Activated CD4-positive, alpha-beta T cell treated with anti-CD3 and anti-CD28 coated beads, Interleukin-2, amount 10 ng/mL, durations not matched to agents 7 days and 5 days (primary cell): ENCODE measurements around the gene SYNGR1. TPM values are rescaled to one million over a fixed set of nuclear protein-coding genes. Genes with fewer than 3 reads are reported as not detected.
A peak's percentile ranks its signal among the peaks of the same experiment; 100 is the strongest.

Experiments used
- CTCF ChIA-PET: fragments of 350-600 bp; sonication (Branson Sonifier 250); formaldehyde crosslinking; loops from one replicate; lab custom pipeline; 2021; ENCODE audit warnings: antibody characterized with exemption; lab: Charles Lee
- POLR2A ChIA-PET: fragments of 350-600 bp; sonication (Branson Sonifier 250); formaldehyde crosslinking; loops from one replicate; lab custom pipeline; 2021; ENCODE audit warnings: antibody characterized with exemption; lab: Charles Lee
- DNase-seq: peaks from one replicate; pipeline ENCODE4 v3.0.0-alpha.2; 2020
- H3K27ac Mint-ChIP-seq: one replicate; pipeline ENCODE4 v1.8.0; 2021; ENCODE audit warnings: mild to moderate bottlenecking, moderate library complexity, mixed read lengths
- H3K27me3 Mint-ChIP-seq: one replicate; pipeline ENCODE4 v1.8.0; 2021; ENCODE audit warnings: mixed read lengths
- H3K36me3 Mint-ChIP-seq: one replicate; pipeline ENCODE4 v1.8.0; 2021; ENCODE audit warnings: low read depth, mixed read lengths
- H3K4me1 Mint-ChIP-seq: one replicate; pipeline ENCODE4 v1.8.0; 2021; ENCODE audit warnings: mixed read lengths
- H3K4me3 Mint-ChIP-seq: one replicate; pipeline ENCODE4 v1.8.0; 2021; ENCODE audit warnings: mild to moderate bottlenecking, moderate library complexity, mixed read lengths
- H3K9me3 Mint-ChIP-seq: one replicate; pipeline ENCODE4 v1.8.0; 2021; ENCODE audit warnings: mixed read lengths
- total RNA-seq, 2 experiments: library from RNA; stranded (reverse); gene quantifications; one replicate each; pipeline ENCODE4 v1.2.3, GENCODE V29; 2021

SYNGR1 gene
- total RNA-seq, 2 experiments from 2014 or later = 0.42 to 0.77 TPM

DNA sequence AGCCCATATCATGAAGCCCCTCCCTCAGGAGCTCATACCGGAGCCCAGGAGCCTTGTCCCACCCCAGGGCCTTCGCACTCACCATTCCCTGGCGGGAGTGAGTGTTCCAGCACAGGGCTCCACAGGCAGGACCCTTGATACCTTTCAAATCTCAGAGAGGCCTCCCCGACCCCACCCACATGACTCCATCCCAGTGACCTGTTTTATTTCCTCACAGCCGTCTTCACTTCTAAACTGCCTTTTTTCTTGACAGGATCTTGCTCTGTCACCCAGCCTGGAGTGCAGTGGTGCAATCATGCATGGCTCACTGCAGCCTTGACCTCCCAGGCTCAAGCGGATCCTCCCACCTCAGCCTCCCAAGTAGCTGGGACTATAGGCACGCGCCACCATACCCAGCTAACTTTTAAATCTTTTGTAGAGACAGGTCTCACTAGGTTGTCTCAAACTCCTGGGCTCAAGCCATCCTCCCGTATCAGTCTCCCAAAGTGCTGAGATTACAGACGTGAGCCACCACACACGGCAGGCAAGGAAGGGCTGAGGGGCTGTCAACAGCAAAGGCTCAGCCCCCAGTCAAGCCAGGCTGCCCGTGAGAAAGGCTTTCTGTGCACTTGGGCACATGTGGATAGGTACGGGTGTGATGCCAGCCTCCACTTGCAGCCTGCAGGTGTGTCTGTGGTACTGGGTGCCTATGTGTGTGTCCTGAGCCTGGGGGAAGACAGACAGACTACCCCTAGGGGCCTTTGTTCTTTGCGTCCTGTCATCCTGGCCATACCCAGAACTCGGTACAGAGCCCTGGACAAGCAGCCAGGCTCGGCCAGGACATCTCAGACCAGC is 39.7 kb upstream of the SYNGR1 start:
- POLR2A ChIA-PET = interaction anchor here (0.7 kb wide), 1 partner anchor 471 kb away, joined by 3 read pairs; no protein-coding TSS in a partner anchor
- peak overlapping the region; percentile 64 for H3K27ac Mint-ChIP-seq
- H3K9me3 Mint-ChIP-seq = no peaks in the 10 kb centered on the region
- peaks cover 25% of the 10 kb centered on the region for H3K4me1 Mint-ChIP-seq
- CTCF ChIA-PET = interaction anchor here (0.7 to 2.5 kb wide), 10 partner anchors 8 to 219 kb away, joined by 3 to 17 read pairs (median 3); partner anchors contain the start of gene SYNGR1
- DNase-seq = no peak
- H3K4me3 Mint-ChIP-seq = no peak overlapping the region
- no peaks in the 10 kb centered on the region for H3K27me3 Mint-ChIP-seq
- H3K36me3 Mint-ChIP-seq = peaks cover 32% of the 10 kb centered on the region

DNA sequence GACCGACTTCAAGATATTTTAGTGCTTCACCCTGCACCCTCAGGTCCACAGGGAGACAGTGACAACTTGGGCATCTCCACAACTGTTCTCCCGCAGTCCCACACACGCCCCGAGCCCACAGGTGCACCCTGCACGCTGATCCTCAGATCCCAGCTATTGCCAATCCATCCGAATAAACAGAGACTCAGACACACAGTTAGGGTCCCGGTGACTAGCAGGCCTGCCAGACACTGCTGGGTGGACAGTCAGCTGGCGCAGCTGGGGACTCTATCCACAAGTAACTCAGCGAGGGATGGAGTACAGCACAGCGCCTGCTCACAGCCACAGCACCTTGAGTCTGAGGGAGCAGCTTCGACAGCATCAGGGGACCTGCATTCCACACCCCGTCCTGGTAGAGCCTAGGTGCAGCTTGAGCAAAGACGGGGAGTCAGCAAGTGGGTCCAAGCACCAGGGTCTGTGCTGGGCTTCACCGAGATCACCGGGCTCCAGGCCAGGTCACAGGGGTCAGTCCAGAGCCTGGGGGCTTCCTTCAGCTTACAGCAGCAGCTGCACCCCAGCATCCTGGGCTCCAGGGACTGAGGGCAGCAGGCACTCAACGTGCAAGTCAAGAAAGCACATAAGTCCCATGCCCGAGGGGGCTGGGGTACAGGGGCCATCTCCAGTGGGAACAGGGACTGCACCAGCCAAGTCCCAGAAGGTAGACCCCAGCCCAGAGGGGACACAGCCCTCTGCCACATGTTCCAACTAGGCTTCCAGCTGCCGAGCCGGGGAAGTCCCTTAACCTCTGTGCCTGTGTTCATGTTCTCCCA is 38.0 kb upstream of the SYNGR1 start:
- peak overlapping the region; percentile 4 for H3K27ac Mint-ChIP-seq
- H3K4me3 Mint-ChIP-seq = no peak overlapping the region
- peaks cover 40% of the 10 kb centered on the region for H3K4me1 Mint-ChIP-seq
- CTCF ChIA-PET = interaction anchor here (0.6 to 2.5 kb wide), 12 partner anchors 9 to 217 kb away, joined by 3 to 17 read pairs (median 3); partner anchors contain the start of gene SYNGR1
- no peaks in the 10 kb centered on the region for H3K27me3 Mint-ChIP-seq
- POLR2A ChIA-PET = no interaction called here
- no peaks in the 10 kb centered on the region for H3K9me3 Mint-ChIP-seq
- peaks cover 49% of the 10 kb centered on the region for H3K36me3 Mint-ChIP-seq
- no peak for DNase-seq

DNA sequence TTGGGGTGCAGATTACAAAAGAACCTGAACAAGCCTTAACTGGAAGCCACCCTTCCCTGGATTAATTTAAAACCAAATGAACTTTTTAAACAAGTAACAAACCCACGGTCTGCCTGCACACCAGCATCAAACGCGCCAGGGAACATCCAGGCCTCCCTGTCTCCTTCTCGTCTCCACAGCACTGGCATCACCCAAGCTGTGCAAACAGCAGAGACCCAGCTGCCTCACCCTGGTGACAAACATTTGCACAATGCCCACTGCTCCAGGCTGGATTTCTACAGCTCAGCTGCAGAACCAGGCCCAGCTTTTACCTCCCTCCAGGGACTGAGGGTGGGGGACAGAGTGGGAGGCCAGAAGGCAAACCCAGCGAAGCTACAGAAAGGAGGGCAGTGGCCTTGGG is 37.4 kb upstream of the SYNGR1 start:
- DNase-seq = no peak
- H3K9me3 Mint-ChIP-seq = no peaks in the 10 kb centered on the region
- H3K4me3 Mint-ChIP-seq = no peak overlapping the region
- H3K4me1 Mint-ChIP-seq = peaks cover 46% of the 10 kb centered on the region
- CTCF ChIA-PET = interaction anchor here (1.2 kb wide), 1 partner anchor 217 kb away, joined by 3 read pairs; no protein-coding TSS in a partner anchor
- peaks cover 55% of the 10 kb centered on the region for H3K36me3 Mint-ChIP-seq
- H3K27ac Mint-ChIP-seq = no peak overlapping the region
- no peaks in the 10 kb centered on the region for H3K27me3 Mint-ChIP-seq
- POLR2A ChIA-PET = no interaction called here

DNA sequence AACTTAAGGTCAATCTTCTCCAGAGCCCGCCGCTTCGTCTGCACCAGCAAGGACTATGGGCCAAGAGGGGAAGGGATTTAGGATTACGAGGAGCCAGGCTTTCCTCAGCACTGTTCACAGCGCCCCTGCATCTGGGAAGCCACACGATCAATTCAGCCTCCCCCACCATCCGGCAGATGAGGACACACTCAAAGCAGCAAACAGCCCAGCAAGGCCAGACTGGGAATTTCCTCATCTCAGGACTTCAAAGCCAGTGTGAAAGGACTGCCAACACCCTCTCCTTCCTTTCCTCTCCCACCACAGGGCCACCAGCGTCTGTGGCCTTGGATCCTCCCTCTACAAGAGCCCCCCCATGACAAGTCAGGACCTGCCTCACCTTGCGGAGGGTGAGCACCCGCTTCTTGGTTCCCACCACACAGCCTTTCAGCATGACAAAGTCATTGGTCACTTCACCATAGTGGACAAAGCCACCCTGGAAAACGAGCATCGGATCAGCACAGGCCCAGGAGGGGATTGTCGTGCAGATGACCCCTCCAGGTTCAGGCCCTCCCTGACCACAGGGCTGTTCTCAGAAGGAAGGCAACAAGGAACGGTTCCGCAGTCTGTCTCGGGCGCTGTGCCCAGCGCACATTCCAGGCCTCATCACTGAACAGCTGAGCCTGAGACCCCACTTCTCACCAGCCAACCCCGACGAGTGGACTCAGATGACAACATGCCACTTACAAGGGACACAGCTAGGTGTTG is 36.4 kb upstream of the SYNGR1 start:
- Mint-ChIP-seq H3K4me3 (no peak overlapping the region), H3K4me1 (peaks cover 56% of the 10 kb centered on the region), H3K27me3 (no peaks in the 10 kb centered on the region), H3K9me3 (no peaks in the 10 kb centered on the region), H3K36me3 (peaks cover 65% of the 10 kb centered on the region), H3K27ac (no peak overlapping the region)
- DNase-seq = no peak
- POLR2A ChIA-PET = no interaction called here
- CTCF ChIA-PET = interaction anchor here (0.8 to 3.0 kb wide), 2 partner anchors 9 to 216 kb away, joined by 3 to 20 read pairs; no protein-coding TSS in a partner anchor

DNA sequence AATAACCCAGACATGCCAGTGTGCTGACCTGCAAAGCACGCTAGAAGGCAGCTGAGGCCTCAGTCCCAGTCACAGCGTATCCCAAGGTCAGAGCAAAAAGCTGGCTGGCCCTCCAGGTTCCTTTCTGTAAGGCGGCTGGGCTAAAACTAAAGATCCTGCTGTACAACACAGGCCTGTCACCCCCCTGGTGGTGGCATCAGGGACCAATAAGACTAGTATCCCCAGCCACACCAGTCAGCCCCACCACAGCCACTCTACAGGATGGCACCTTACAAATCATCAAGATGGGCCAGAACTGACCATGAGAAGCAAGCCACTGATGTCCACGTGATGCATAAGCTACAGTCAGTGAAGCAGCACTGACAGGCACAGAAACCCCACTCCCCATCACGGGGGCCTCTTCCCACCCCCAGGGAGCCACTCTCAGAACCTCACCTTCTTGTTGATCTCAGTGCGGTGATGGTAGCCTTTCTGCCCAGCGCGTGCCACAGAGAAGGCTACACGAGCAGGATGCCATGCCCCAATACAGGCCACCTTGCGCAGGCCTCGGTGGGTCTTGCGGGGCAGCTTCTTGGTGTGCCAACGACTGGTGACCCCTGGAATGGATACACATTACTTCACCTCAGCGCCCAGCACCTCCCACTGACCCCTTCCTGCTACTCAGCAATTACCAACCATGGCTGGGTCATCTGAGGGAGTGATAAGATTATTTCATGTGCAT is 35.4 kb upstream of the SYNGR1 start:
- H3K36me3 Mint-ChIP-seq = peaks cover 75% of the 10 kb centered on the region

DNA sequence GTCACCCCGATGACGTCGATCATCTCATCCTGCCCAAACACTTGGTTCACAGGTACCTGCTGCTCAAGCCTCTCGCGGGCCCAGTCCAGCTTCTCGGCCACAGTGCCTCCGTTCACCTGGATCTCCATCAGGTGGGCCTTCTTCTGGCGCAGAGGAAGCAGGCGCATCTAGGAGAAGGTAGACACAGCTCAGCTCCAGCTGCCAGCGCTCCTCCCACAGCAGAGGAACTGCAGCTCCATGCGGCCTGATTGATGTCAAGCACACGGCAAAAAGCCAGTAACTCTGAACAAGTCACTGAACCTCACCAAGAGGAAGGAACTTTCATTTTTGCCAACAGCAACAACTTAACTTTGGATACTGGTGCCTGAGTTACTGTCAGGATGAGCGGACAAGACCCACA is 34.4 kb upstream of the SYNGR1 start:
- H3K36me3 Mint-ChIP-seq = peaks cover 75% of the 10 kb centered on the region
- H3K4me3 Mint-ChIP-seq = no peak overlapping the region
- H3K9me3 Mint-ChIP-seq = no peaks in the 10 kb centered on the region
- CTCF ChIA-PET = interaction anchor here (0.7 to 5.2 kb wide), 15 partner anchors 9 to 445 kb away, joined by 3 to 36 read pairs (median 5); no protein-coding TSS in a partner anchor
- DNase-seq = no peak
- H3K27me3 Mint-ChIP-seq = no peaks in the 10 kb centered on the region
- H3K4me1 Mint-ChIP-seq = peaks cover 51% of the 10 kb centered on the region
- POLR2A ChIA-PET = no interaction called here
- H3K27ac Mint-ChIP-seq = peak overlapping the region; percentile 47

More for the DNA sequence above, 35.4 kb upstream of the SYNGR1 start:
- POLR2A ChIA-PET = no interaction called here
- peaks cover 53% of the 10 kb centered on the region for H3K4me1 Mint-ChIP-seq
- no peak for DNase-seq
- no peak overlapping the region for H3K4me3 Mint-ChIP-seq
- no peak overlapping the region for H3K27ac Mint-ChIP-seq
- CTCF ChIA-PET = interaction anchor here (0.5 to 5.2 kb wide), 6 partner anchors 8 to 281 kb away, joined by 3 to 36 read pairs (median 5); no protein-coding TSS in a partner anchor
- no peaks in the 10 kb centered on the region for H3K27me3 Mint-ChIP-seq
- no peaks in the 10 kb centered on the region for H3K9me3 Mint-ChIP-seq

DNA sequence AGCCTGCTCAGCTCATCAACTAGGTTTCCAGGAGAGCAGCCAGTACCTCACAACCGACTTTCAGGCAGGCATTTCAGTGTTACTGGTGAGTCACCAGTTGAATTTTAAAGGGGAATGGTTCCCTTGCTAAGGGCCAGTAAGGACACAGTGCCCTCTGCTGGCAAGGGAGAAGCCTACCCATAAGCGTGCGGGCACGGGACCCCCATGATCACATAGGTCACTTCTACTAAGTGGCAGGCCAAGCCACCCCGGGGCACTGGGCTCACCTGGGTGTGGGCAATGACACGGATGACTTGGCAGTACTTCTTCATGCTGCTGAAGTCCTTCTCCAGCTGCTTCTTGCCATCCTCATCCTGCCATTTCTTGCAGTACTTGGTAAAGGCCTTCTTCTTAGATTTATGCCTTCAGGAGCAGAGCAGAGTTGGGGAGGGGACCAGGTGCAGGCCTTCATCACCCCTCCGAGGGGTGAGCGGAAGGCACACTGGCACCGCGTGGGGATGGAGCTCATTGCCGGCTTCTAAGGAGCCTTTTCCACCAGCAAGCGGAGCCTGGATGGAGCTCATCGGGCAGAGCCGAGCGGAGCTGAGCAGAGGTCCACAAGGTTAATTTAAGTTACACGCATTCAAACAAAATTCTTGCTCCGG is 33.2 kb upstream of the SYNGR1 start:
- DNase-seq = peak; percentile 84
- POLR2A ChIA-PET = interaction anchor here (0.9 to 1.4 kb wide), 2 partner anchors 164 to 186 kb away, joined by 3 read pairs; partner anchors contain the start of genes CBX7 and MIEF1
- H3K4me1 Mint-ChIP-seq = peaks cover 48% of the 10 kb centered on the region
- peaks cover 71% of the 10 kb centered on the region for H3K36me3 Mint-ChIP-seq
- no peaks in the 10 kb centered on the region for H3K27me3 Mint-ChIP-seq
- CTCF ChIA-PET = interaction anchor here (0.6 to 5.2 kb wide), 28 partner anchors 10 to 1683 kb away, joined by 3 to 36 read pairs (median 3); no protein-coding TSS in a partner anchor
- H3K9me3 Mint-ChIP-seq = no peaks in the 10 kb centered on the region
- peak overlapping the region; percentile 100 for H3K27ac Mint-ChIP-seq
- peak overlapping the region; percentile 95 for H3K4me3 Mint-ChIP-seq

DNA sequence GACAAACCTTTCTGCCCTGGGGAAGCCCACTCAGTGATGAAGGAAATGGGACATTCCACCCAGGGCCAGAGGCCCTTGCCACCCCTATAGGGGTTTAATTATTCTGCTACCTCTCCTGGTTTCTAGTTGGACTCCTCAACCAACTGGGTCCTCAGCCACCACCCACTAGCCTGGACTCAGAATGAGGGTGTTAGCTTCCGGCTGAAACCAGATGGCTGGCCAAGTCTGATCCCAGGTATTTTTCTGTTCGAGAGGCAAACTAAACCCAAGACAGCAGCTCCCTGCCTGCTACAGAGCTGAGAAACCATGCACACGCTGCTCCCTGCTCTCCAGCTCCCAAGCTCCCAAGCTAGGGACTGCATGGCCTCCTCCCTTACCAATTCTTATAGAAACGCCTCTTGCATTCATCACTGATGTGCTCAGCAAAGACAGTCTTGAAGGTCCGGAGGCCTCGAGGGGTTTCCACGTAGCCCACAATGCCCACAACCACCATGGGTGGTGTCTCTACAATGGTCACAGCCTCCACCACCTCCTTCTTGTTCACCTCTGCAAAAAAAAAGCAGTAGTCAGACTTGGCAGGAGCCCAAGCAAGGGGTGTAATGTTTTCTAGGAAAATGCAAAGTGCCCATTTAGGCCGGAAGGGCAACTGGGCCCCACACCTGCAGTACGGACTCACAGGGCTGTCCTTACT is 32.6 kb upstream of the SYNGR1 start:
- H3K4me3 Mint-ChIP-seq = peak overlapping the region; percentile 95
- peaks cover 69% of the 10 kb centered on the region for H3K36me3 Mint-ChIP-seq
- no peaks in the 10 kb centered on the region for H3K9me3 Mint-ChIP-seq
- H3K27ac Mint-ChIP-seq = peak overlapping the region; percentile 100
- peaks cover 47% of the 10 kb centered on the region for H3K4me1 Mint-ChIP-seq
- CTCF ChIA-PET = interaction anchor here (0.6 to 5.2 kb wide), 19 partner anchors 10 to 212 kb away, joined by 3 to 36 read pairs (median 3); no protein-coding TSS in a partner anchor
- no peak for DNase-seq
- H3K27me3 Mint-ChIP-seq = no peaks in the 10 kb centered on the region
- POLR2A ChIA-PET = interaction anchor here (0.9 to 1.4 kb wide), 2 partner anchors 165 to 185 kb away, joined by 3 read pairs; partner anchors contain the start of genes CBX7 and MIEF1

DNA sequence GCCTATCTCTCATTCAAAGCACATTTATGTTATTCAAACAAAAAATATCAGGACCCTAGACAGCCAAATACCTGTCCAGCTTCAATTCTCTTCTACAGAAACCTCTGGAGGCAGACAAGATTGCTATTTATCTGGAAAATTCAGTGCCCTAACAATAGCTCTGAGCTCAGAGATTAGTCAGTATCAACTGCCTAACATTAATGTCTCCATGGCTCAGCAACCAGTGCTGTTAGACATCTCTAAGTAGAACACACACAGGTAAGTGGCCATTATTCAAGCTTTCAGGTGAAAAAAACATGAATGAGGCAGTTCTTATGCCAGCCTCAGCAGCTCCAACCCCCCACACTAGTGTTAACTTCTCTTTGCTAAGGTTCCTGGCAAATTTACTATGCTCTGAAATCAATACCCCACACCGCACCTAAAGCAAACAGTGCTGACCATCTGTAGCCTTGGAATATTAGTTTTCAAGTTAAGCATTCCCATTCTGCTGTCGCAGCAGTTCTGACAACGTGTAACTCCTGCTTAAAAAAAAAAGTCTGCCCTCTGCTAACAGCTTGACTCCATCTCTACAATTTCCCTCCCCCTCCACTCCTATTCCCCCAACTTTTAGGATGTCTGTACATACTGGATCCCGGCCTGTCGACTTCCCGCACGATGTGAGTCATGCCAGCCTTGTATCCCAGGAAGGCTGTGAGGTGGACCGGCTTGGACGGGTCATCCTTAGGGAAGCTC is 31.9 kb upstream of the SYNGR1 start:
- POLR2A ChIA-PET = interaction anchor here (0.6 to 2.0 kb wide), 2 partner anchors 202 kb away, joined by 3 to 10 read pairs; partner anchors contain the start of gene ATF4
- Mint-ChIP-seq H3K4me1 (peaks cover 47% of the 10 kb centered on the region), H3K36me3 (peaks cover 62% of the 10 kb centered on the region)

More for the DNA sequence above, 31.9 kb upstream of the SYNGR1 start:
- no peak for DNase-seq
- peak overlapping the region; percentile 100 for H3K27ac Mint-ChIP-seq
- H3K27me3 Mint-ChIP-seq = no peaks in the 10 kb centered on the region
- peak overlapping the region; percentile 95 for H3K4me3 Mint-ChIP-seq
- CTCF ChIA-PET = interaction anchor here (0.6 to 5.2 kb wide), 15 partner anchors 9 to 211 kb away, joined by 3 to 36 read pairs (median 5); no protein-coding TSS in a partner anchor
- H3K9me3 Mint-ChIP-seq = no peaks in the 10 kb centered on the region
